ENCODE results near the gene COLQ. TPM values are rescaled to one million over a fixed set of nuclear protein-coding genes. Genes with fewer than 3 reads are reported as not detected.
A peak's percentile ranks its signal among the peaks of the same experiment; 100 is the strongest.

Gene COLQ
- total RNA-seq, 6 donors from 2014 or later = 1.1 to 34.6 (median 2.6) TPM

DNA sequence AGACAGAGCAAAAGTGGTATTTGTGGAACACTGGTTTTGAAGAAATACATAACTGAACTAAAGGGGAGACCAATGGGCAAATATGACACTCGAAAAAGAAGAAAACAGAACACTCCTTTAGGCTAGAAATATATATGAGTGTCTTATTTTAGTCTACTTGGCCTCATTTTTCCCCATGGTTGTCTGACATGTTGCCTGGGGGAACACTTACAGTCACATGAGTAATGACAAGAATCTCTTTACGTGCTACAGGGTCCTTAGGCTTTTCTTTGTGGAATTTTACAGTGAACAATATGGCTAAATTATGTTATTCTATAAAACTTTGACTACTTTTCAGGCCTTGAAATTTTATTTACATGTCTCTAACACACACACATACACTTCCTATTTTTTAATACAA is 111.7 kb downstream of the COLQ start:
- ATAC-seq (ENCODE audit: low FRiP score in 2 of 2) (no peak), DNase-seq (no peak)
- Histone ChIP-seq H3K4me1 (peaks cover 0 to 9% (median 3%) of the 10 kb centered on the region in 4 donors), H3K36me3 (peaks cover 2 to 43% (median 29%) of the 10 kb centered on the region in 4 donors), H3K9me3 (no peaks in the 10 kb centered on the region), H3K4me3 (no peak overlapping the region), H3K27me3 (no peaks in the 10 kb centered on the region), H3K27ac (peak overlapping the region in 1 of 4 donors; percentile 48)
- 87 to 88% methylated on average over 2 of the region's 2 CpGs for WGBS, 2 donors
- TF ChIP-seq POLR2AphosphoS5 (IDR thresholded peaks at IDR 0.05) (no peak), EP300 (IDR thresholded peaks at IDR 0.05) (no peak), POLR2A (IDR thresholded peaks at IDR 0.05) (no peak)
- TF ChIP-seq, protein P1, sequence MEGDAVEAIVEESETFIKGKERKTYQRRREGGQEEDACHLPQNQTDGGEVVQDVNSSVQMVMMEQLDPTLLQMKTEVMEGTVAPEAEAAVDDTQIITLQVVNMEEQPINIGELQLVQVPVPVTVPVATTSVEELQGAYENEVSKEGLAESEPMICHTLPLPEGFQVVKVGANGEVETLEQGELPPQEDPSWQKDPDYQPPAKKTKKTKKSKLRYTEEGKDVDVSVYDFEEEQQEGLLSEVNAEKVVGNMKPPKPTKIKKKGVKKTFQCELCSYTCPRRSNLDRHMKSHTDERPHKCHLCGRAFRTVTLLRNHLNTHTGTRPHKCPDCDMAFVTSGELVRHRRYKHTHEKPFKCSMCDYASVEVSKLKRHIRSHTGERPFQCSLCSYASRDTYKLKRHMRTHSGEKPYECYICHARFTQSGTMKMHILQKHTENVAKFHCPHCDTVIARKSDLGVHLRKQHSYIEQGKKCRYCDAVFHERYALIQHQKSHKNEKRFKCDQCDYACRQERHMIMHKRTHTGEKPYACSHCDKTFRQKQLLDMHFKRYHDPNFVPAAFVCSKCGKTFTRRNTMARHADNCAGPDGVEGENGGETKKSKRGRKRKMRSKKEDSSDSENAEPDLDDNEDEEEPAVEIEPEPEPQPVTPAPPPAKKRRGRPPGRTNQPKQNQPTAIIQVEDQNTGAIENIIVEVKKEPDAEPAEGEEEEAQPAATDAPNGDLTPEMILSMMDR (IDR thresholded peaks at IDR 0.05) = no peak

DNA sequence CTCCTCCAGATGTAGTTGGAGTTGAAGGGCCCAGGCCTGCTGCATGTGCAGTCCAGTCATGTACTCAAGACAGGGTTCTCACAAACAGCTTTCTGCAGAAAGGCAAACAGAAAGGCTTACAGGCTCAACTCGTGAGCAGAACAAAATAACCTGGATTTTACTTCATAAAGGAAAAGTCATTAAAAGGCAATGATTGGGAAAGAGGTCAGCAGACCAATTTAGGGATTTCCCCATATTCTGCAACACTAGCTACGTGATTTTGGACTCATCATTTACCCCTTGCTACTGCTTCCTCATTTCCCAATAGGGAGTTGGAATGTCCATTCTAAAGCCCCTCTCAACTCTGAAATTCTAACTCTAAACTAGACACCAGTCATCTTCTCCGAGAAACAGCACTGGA is 112.3 kb downstream of the COLQ start:
- ATAC-seq (ENCODE audit: low FRiP score in 2 of 2) (no peak), DNase-seq (no peak)
- no peaks in the 10 kb centered on the region for H3K9me3 ChIP-seq
- no peak overlapping the region for H3K4me3 ChIP-seq
- H3K27ac ChIP-seq = peak overlapping the region in 2 of 4 donors; percentile 48 to 49
- 57 to 61% methylated on average over 3 of the region's 3 CpGs for WGBS, 2 donors
- no peaks in the 10 kb centered on the region for H3K27me3 ChIP-seq
- H3K36me3 ChIP-seq = peaks cover 0 to 38% (median 23%) of the 10 kb centered on the region in 4 donors
- TF ChIP-seq POLR2A (IDR thresholded peaks at IDR 0.05) = no peak
- TF ChIP-seq POLR2AphosphoS5 (IDR thresholded peaks at IDR 0.05) = peak in 1 of 2 donors; percentile 39
- TF ChIP-seq EP300 (IDR thresholded peaks at IDR 0.05) = peak in 1 of 4 donors; percentile 78
- TF ChIP-seq, protein P1 (IDR thresholded peaks at IDR 0.05) = no peak
- H3K4me1 ChIP-seq = peaks cover 0 to 9% (median 3%) of the 10 kb centered on the region in 4 donors

DNA sequence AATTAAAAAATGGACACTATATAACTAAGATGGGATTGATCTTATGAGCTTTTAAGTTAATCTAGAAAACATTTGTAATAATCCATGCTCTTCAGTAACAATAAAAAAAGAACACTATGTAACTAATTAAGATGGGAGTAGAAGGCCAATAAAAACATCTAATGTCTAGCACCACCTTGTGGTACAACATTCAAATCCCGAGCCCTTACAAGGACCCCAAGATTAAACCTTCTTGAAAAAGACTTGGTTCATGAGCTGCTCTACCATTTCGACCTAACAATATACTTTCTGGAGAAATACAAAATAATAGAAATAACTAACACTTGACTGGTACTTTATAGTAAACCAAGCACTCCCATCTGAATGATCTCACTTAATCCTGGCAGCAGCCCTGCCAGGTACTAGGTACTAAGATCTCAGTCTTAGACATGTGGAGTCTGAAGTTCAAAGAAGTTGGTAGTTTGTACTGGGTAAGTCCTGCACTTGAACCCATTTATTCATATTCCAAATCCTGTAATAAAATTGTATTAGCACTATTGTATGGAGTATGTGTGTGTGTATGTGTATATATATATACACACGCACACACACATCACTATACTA is 116.0 kb downstream of the COLQ start:
- Histone ChIP-seq H3K27me3 (no peaks in the 10 kb centered on the region), H3K4me3 (no peak overlapping the region), H3K27ac (no peak overlapping the region), H3K4me1 (peaks cover 0 to 9% (median 3%) of the 10 kb centered on the region in 4 donors), H3K9me3 (no peaks in the 10 kb centered on the region), H3K36me3 (peaks cover 0 to 13% (median 3%) of the 10 kb centered on the region in 4 donors)
- DNase-seq (no peak), ATAC-seq (ENCODE audit: low FRiP score in 2 of 2) (peak in 1 of 2 donors; percentile 75)
- WGBS, 2 donors = 38% methylated on average over 3 of the region's 3 CpGs
- no peak for TF ChIP-seq POLR2A (IDR thresholded peaks at IDR 0.05)
- TF ChIP-seq EP300 (IDR thresholded peaks at IDR 0.05) = no peak
- TF ChIP-seq, protein P1 (IDR thresholded peaks at IDR 0.05) = peak; percentile 34 to 63 (median 54)
- no peak for TF ChIP-seq POLR2AphosphoS5 (IDR thresholded peaks at IDR 0.05)

DNA sequence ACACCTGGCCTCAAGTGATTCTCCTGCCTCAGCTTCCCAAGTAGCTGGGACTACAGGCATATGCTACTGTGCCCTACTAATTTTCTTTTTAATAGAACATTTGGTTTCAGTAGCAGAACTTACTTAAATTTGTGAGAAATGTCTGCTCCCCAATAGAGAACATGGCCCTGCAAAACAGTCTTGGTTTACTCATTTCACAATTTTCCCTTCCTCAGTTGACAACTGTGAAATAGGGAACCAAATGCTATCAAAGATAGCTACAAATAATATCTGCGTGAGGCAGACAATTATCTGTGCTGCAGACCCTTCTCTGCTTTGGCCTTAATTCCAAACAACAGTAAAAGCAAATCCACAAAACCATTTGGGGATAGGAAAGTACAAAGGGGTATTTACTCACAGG is 116.7 kb downstream of the COLQ start:
- Histone ChIP-seq H3K36me3 (peaks cover 0 to 5% (median 0%) of the 10 kb centered on the region in 4 donors), H3K4me3 (no peak overlapping the region), H3K9me3 (no peaks in the 10 kb centered on the region), H3K27ac (no peak overlapping the region), H3K27me3 (no peaks in the 10 kb centered on the region), H3K4me1 (peaks cover 0 to 9% (median 3%) of the 10 kb centered on the region in 4 donors)
- 62 to 95% methylated on average over 1 of the region's 1 CpG for WGBS, 2 donors
- no peak for ATAC-seq (ENCODE audit: low FRiP score in 2 of 2)
- TF ChIP-seq, protein P1 (IDR thresholded peaks at IDR 0.05) = no peak
- TF ChIP-seq EP300 (IDR thresholded peaks at IDR 0.05) (no peak), POLR2AphosphoS5 (IDR thresholded peaks at IDR 0.05) (no peak), POLR2A (IDR thresholded peaks at IDR 0.05) (no peak)
- DNase-seq = no peak

DNA sequence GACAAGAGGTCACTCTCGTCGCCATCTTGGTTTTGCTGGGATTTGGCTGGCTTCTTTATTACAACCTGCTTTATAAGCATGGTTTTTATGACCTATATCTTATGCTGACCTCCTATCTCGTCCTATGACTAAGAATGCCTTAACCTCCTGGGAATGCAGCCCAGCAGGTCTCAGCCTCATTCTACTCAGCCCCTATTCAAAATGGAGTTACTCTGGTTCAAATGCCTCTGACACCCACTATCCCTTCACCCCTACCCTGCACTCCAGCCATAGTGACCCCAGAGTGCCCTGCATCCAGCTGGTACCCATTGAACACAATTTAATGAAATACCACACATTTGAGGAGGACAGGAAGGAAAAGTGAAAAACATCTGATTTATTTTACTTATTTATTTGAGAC is 117.5 kb downstream of the COLQ start:
- H3K4me1 ChIP-seq = peaks cover 0 to 4% (median 2%) of the 10 kb centered on the region in 4 donors
- H3K9me3 ChIP-seq = no peaks in the 10 kb centered on the region
- no peak overlapping the region for H3K27ac ChIP-seq
- WGBS, 2 donors = 93% methylated on average over 3 of the region's 3 CpGs
- H3K27me3 ChIP-seq = no peaks in the 10 kb centered on the region
- no peaks in the 10 kb centered on the region for H3K36me3 ChIP-seq
- TF ChIP-seq POLR2AphosphoS5 (IDR thresholded peaks at IDR 0.05) (no peak), EP300 (IDR thresholded peaks at IDR 0.05) (no peak)
- ATAC-seq (ENCODE audit: low FRiP score in 2 of 2) (no peak), DNase-seq (no peak)
- H3K4me3 ChIP-seq = no peak overlapping the region
